SK-N-MC (cell line): ENCODE results near the gene FER1L5.
"Not testable (repeated sequence)": the region's sequence is repeated elsewhere in the genome, so short reads cannot be mapped to it uniquely, and the experiment has no call there.

ENCODE experiments used
- DNase-seq: peaks from one replicate; pipeline ENCODE4 v3.0.0-alpha.2; 2011; ENCODE audit warnings: low read depth, low spot score
- H3K27ac ChIP-seq: fragments of 200-600 bp; sonication (generic); 2 replicates; pipeline ENCODE4 v1.5.1; 2016; ENCODE audit warnings: mixed run types
- H3K36me3 ChIP-seq: fragments of 200-600 bp; sonication (generic); 2 replicates; pipeline ENCODE4 v1.6.1; 2017; ENCODE audit warnings: antibody characterized with exemption, low read length, mixed read lengths; ENCODE audit not compliant: insufficient read depth
- H3K4me3 ChIP-seq: fragments of 200-600 bp; sonication (generic); 2 replicates; pipeline ENCODE4 v1.5.1; 2016
- H3K9ac ChIP-seq: fragments of 200-600 bp; sonication (generic); 2 replicates; pipeline ENCODE4 v1.8.0; 2017; ENCODE audit warnings: mixed run types, mixed read lengths; ENCODE audit not compliant: insufficient read length
- H3K9me3 ChIP-seq: fragments of 200-600 bp; sonication (generic); 2 replicates; pipeline ENCODE4 v1.6.1; 2017; ENCODE audit warnings: low read depth, mild to moderate bottlenecking, antibody characterized with exemption, low read length, moderate library complexity, mixed read lengths
- EZH2 ChIP-seq: fragments of 200-600 bp; sonication (generic); IDR thresholded peaks from one replicate; pipeline ENCODE4 v1.6.1; 2017; ENCODE audit warnings: antibody characterized with exemption
- FOXP2 ChIP-seq: optimal IDR thresholded peaks from 2 replicates; pipeline ENCODE3; 2011; ENCODE audit warnings: mild to moderate bottlenecking, moderate library complexity; ENCODE audit not compliant: insufficient read depth; ENCODE audit errors: extremely low read length, control extremely low read depth
- POLR2AphosphoS5 ChIP-seq: IDR thresholded peaks from 2 replicates; pipeline ENCODE4 v1.6.1; 2012; ENCODE audit warnings: mild to moderate bottlenecking, low read depth, low read length, borderline replicate concordance

FER1L5 gene

DNA sequence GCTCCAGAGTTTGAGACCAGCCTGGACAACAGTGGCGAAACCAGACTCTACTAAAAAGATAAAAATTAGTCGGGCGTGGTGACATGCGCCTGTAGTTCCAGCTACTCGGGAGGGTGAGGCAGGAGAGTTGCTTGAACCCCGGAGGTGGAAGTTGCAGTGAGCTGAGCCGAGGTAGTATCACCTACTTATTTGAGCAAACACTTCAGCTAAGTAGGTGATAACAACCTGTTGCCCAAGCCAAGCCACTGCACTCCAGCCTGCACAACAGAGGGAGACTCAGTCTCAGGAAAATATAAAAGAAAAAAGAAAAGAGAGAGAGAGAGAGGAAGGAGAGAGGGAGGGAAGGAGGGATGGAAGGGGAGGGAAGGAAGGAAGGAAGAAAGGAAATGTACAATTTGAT, 21.3 kb downstream of the FER1L5 start:
- no peak overlapping the region for H3K4me3 ChIP-seq
- no peak overlapping the region for H3K27ac ChIP-seq
- H3K36me3 ChIP-seq = no peaks in the 10 kb centered on the region
- H3K9me3 ChIP-seq = no peaks in the 10 kb centered on the region; the same call in 1 of the 2 replicates
- H3K9ac ChIP-seq = no peak overlapping the region
- DNase-seq = no peak
- TF ChIP-seq EZH2 = no peak
- TF ChIP-seq POLR2AphosphoS5 = no peak
- no peak for TF ChIP-seq FOXP2

DNA sequence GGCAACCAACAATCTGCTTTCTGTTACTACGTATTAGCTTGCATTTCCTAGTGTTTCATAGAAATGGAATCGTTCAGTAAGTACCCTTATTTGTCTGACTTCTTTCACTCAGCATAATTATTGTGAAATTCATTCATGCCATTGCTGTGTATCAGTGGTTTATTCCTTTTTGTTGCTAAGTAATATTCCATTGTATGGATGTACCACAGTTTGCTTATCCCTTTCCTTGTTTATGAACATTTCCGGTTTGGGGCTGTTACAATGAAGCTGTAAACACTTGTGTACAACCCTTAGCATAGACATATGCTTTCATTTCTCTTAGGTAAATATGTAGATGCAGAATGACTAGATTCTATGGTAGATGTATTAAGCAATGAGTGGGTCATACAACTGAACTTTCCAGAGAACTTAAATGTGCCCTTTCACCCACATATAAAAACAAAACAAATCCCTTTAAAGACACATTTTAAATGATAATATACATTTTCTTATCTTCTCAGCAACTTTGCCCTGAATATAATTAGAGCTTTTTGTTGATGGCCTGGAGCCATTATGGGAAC, 21.9 kb downstream of the FER1L5 start:
- DNase-seq = no peak
- H3K9me3 ChIP-seq = no peaks in the 10 kb centered on the region; the same call in 1 of the 2 replicates
- H3K4me3 ChIP-seq = no peak overlapping the region
- no peak overlapping the region for H3K9ac ChIP-seq
- no peak overlapping the region for H3K27ac ChIP-seq
- TF ChIP-seq POLR2AphosphoS5 (no peak), EZH2 (no peak), FOXP2 (no peak)
- no peaks in the 10 kb centered on the region for H3K36me3 ChIP-seq

- no peak overlapping the region for H3K4me3 ChIP-seq
- H3K27ac ChIP-seq = no peak overlapping the region; the same call in 1 of the 2 replicates
- no peaks in the 10 kb centered on the region for H3K36me3 ChIP-seq
- 0 out of 2 replicates have a peak, but pooled peaks have one; percentile 16 for TF ChIP-seq POLR2AphosphoS5
- TF ChIP-seq FOXP2 = no peak
- no peak overlapping the region for H3K9ac ChIP-seq
- peak; percentile 32 for DNase-seq
- no peaks in the 10 kb centered on the region; the same call in 1 of the 2 replicates for H3K9me3 ChIP-seq
Observed at GRCh38 chr2:96665083-96665569, 22.6 kb downstream of the FER1L5 start.

DNA sequence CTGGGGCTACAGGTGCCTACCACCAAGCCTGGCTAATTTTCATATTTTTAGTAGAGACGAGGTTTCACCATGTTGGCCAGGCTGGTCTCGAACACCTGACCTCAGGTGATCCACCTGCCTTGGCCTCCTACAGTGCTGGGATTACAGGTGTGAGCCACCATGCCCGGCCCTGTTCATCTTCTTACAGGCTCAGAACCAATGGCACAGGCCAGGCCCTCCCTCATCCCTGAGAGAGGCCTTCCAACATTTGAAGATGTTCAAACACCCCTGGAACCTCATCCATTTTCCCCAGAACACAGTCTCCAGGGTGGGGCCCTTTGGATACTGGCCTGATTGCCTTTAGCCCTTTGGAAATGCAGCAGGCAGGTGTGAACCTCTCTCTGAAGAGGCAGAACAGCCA, 23.2 kb downstream of the FER1L5 start:
- not testable (repeated sequence) for H3K27ac ChIP-seq, H3K36me3 ChIP-seq, H3K4me3 ChIP-seq, H3K9ac ChIP-seq, DNase-seq, H3K9me3 ChIP-seq

DNA sequence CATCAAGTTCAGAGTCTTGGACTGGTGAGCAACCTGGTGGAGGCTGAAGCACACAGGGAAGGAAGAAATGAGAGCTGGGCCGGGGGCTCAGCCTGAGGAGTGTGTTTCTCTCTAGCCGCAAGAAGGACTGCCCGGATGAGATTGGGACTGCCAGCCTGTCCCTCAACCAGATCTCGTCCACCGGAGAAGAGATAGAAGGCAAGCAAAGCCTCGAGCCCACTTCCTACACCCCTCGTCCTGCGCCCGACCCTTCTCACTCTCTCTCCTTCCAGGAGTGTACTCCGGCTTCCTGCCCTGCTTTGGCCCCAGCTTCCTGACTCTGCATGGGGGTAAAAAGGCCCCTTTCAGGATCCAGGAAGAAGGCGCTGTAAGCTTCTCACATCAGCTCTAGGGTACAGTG, 26.2 kb downstream of the FER1L5 start:
- Histone ChIP-seq H3K36me3 (no peaks in the 10 kb centered on the region), H3K9ac (no peak overlapping the region), H3K4me3 (no peak overlapping the region), H3K9me3 (no peaks in the 10 kb centered on the region; the same call in 1 of the 2 replicates), H3K27ac (no peak overlapping the region)
- no peak for TF ChIP-seq FOXP2
- no peak for TF ChIP-seq POLR2AphosphoS5
- DNase-seq = no peak

DNA sequence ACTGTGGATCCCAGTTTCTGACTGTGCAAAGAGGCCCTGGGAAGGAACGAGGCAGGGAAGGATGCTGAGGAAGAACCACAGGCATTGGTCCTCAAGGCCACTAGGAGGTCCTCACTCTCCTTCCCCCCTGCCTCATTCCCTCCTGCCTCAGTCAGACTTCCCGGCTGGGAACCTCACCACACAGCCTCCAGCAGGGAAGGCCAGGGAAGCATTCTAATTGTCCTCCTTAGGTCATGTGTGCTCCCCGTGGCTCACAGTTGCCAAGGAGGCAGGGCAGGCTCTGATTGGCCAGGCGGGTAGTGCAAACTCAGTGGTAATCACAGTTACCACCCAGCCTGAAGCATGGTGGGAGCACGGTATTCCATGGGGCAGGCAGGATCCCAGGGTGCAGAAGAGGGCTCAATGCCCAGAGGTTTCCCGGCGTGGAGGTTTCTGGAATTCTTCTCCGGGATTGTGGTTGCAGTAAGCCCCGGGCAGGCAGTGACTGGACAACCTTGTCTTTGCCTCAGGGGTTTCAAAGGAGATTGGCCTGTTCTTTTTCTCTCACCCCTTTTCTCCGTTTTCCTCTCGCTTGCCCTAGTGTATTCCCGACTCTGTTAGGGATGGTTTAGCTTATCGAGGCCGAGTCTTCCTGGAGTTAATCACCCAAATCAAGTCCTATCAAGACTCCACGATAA, 27.1 kb downstream of the FER1L5 start:
- no peaks in the 10 kb centered on the region for H3K36me3 ChIP-seq
- no peak for DNase-seq
- no peak overlapping the region for H3K4me3 ChIP-seq
- H3K27ac ChIP-seq = no peak overlapping the region
- H3K9ac ChIP-seq = no peak overlapping the region
- no peak for TF ChIP-seq EZH2
- no peaks in the 10 kb centered on the region for H3K9me3 ChIP-seq

- DNase-seq = no peak
- no peaks in the 10 kb centered on the region for H3K36me3 ChIP-seq
- TF ChIP-seq EZH2 = no peak
- TF ChIP-seq FOXP2 = no peak
- TF ChIP-seq POLR2AphosphoS5 = no peak
- no peak overlapping the region for H3K9ac ChIP-seq
- no peak overlapping the region for H3K27ac ChIP-seq
- no peak overlapping the region for H3K4me3 ChIP-seq
- no peaks in the 10 kb centered on the region for H3K9me3 ChIP-seq
Observed at GRCh38 chr2:96679848-96680247, 37.3 kb downstream of the FER1L5 start.

- H3K36me3 ChIP-seq = no peaks in the 10 kb centered on the region
- no peak for DNase-seq
- no peak for TF ChIP-seq FOXP2
- TF ChIP-seq EZH2 = no peak
- no peak for TF ChIP-seq POLR2AphosphoS5
- H3K9ac ChIP-seq = no peak overlapping the region
- H3K9me3 ChIP-seq = no peaks in the 10 kb centered on the region
- H3K27ac ChIP-seq = no peak overlapping the region
- H3K4me3 ChIP-seq = no peak overlapping the region
Observed at GRCh38 chr2:96680561-96681141, 38.1 kb downstream of the FER1L5 start.

GRCh38 chr2:96681540-96681939, 39.0 kb downstream of the FER1L5 start:
- no peaks in the 10 kb centered on the region for H3K9me3 ChIP-seq
- DNase-seq = no peak
- H3K27ac ChIP-seq = no peak overlapping the region
- H3K4me3 ChIP-seq = no peak overlapping the region
- TF ChIP-seq FOXP2 = no peak
- TF ChIP-seq EZH2 = no peak
- no peak for TF ChIP-seq POLR2AphosphoS5
- no peak overlapping the region for H3K9ac ChIP-seq
- H3K36me3 ChIP-seq = no peaks in the 10 kb centered on the region
